8988T (cell line): ENCODE data around the gene MSH3.
"Not testable (repeated sequence)": the region's sequence is repeated elsewhere in the genome, so short reads cannot be mapped to it uniquely, and the experiment has no call there.

Experiments used
- DNase-seq: peaks from one replicate; pipeline ENCODE4 v3.0.0; 2011

The MSH3 gene

DNA sequence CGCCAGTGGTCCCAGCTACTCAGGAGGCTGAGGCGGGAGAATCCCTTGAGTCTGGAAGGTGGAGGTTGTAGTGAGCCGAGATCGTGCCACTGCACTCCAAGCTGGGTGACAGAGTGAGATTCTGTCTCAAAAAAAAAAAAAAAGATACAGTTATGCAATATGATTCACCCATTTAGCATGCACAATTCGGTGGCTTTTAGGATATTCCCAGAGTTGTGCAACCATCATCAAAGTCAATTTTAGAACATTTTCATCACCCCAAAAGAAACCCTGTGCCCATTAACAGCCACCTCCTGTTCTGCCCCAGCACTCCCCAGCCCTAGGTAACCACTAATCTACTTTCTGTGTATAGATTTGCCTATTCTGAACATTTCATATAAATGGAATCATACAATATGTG is 4.7 kb downstream of the MSH3 start:
- DNase-seq: no peak

DNA sequence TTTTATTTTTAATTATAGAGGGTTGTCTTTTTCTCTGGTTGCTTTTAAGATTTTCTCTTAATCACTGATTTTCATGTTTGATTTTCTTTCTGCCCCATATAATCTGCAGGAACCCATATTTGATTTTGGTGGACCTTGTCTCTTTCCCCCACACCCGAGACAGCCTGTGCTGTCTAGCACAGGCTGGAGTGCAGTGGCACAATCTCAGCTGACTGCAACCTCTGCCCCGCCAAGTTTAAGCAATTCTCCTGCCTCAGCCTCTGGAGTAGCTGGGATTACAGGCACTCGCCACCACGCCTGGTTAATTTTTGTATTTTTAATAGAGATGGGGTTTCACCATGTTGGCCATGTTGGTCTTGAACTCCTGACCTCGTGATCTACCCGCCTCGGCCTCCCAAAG is 6.2 kb downstream of the MSH3 start:
- DNase-seq: not testable (repeated sequence)

DNA sequence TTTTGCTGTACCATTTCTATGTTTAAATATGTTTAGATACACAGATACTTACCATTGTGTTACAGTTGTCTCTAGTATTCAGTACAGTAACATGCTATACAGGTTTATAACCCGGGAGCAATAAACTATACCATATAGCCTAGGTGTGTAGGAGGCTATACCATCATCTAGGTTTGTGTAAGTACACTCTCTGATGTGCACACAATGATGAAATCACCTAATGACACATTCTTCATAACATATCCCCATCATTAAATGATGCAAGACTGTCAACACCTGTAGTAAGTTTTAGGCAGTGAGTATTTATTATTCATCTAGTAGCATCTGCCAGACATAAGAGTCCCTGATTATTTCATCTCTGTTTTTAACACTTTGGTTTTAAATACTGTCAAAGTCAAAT is 7.7 kb downstream of the MSH3 start:
- DNase-seq: no peak

DNA sequence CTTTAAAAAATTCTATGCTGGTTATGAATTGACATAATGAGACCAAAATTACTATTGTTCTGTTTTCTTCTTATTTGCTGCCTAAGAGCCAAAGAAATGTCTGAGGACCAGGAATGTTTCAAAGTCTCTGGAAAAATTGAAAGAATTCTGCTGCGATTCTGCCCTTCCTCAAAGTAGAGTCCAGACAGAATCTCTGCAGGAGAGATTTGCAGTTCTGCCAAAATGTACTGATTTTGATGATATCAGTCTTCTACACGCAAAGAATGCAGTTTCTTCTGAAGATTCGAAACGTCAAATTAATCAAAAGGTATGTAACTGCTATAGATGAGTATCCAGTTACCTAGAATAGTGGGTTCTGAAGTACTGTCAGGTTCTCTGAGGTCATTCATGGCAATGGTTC is 10.6 kb downstream of the MSH3 start:
- DNase-seq: no peak

DNA sequence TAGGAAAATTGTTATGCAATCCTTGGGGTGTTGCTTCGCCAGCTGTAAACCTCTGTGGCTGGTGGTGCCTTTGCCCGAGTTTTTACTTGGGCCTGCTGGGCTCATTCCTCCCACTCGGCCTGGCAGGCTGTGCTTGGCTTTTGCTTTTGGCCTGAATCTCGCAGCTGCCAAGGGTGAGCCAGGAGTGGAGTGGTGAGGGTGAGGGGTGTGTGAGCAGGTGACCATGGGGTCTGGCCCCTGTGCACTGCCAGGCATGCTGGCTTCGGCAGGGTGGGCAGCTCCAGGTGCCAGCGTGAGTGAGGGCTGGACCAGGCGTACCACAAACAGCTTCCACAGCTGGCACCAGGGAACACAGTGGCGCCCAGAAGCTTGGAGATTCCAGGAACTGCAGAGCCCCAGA is 12.9 kb downstream of the MSH3 start:
- DNase-seq: no peak

DNA sequence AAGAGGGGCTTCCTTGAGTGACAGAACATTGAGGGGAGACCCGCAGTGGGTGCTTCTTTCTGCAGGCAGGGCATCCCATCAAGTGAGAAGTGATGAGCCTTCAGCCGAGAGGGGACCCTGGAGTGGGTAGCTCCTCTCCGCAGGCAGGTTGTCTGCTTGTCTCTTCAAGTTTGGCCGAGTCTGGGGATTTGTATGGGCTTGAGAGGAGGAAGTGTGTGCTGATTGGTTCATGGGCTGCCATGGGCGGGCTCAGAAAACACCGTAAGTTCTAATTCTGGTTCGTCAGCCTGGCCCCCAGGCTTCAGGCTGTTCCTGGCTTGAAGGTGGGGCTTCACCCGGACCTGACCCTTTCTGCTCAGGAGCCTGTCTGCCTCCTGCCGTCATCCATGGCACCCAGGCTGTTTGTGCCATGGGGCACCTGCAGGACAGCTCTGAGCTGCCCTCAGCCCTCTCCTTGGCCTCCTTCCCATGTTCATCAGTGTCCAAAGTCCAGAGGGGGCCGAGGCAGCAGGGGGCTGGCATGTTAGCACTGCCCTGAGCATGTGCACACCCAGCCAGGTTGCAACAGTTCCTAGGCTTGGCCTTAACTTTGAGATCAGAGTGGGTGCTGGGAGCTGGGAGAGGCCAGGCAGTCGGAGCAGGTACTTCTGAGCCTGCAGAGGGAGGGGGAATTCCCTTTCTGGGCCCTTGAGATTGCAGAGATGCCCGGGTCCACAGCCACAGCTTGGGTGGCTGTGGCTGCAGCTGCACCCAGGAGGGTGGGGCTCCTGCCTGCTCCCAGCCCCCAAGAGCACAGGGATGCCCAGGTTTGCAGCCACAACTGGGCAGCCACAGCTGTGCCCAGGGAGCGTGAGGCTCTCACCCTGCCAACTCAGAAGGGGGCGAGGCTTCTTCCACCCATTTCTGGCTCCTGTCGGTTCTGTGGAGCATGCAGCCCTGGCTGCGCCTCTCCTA is 13.8 kb downstream of the MSH3 start:
- no peak for DNase-seq

DNA sequence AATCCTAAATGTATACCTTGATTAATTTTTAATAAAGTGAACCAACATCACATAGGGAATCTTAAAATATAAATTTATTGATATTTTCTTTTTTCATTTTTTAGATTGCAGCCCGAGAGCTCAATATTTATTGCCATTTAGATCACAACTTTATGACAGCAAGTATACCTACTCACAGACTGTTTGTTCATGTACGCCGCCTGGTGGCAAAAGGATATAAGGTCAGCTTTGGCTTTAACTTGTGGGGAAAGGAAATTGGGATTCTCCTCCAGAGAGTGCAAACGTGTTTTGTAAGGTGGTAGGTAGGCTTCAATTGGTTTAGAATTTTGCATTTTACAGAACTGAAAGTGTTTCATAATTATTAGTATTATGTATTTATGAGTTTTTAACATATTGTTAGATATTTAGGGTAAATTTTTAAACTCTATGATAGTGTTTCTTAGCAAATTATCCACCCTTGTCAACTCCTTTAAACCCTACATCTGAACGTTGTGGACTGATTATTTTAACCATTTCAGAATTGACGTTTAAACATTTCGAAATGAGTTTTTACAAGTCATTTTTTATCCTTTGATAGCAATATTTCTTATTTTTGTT is 17.8 kb downstream of the MSH3 start:
- DNase-seq: no peak

DNA sequence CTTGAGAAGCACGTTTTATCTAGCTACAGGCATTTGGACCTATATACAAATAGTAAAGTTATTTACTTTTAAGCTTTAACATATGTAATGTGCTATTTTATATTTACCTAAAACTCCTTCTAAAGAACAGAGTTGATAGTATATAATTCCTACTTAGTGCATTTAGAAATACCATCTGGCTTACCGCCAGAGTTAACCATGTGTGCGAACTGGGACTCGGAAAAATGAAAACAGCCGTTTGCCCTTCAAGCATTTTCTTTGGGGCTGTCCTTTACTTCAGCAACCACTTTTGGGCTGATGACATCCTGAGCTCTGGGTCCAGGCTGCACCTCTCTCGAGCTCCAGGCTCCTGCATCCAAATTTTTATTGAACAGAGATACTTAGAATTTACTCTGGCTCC is 22.3 kb downstream of the MSH3 start:
- DNase-seq: no peak

DNA sequence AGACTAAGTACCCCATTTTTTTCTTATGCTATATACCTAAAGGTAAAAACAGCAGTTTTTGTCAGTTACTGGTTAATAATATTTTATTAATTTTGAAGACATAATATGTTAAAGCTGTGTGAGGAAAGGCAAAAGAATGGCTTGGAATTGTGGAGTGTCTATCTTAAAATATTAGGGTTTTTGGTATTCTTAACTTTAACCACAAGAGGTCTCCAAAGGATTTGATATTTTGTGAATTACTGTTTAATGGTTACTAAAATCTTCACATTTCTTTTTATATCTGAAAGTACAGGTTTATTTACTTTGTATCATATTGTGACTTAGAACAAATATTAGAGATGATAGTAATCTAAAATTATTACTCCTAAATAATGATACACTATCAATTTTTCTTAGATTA is 32.3 kb downstream of the MSH3 start:
- no peak for DNase-seq

DNA sequence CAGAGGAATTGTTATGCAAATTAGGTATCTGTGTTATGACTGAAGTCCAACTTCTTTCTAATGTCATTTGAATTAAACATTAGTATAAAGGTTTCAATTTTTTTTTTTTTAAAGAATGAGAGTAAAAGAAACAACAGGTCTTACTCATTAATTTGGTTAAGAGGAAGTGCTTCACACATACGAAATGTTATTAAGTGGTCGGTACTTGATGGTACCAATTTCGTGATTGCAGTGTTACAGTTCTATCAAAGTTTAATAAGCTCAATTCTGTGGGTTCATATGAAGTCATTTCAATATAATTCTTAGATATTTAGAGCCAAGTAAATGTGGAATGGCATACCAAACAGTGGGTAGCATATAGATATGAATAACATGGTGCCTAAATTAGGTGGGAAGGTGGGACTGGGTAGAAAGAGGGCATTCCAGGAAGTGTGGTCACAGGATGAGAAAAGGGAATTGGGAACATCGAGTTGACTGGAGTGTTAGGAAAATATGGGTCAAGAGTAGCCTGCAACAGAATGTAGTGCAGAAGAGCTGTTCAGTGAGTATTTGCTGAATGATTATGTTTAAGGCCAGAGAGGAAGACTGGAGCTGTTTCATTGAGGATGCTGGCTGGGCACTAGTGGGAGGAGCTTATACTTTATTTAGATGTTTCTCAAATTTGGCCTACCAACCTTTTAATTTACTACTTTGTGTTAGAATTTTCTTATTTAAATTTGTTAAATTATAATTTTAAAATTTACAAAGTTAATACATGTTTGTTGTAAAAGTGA is 34.4 kb downstream of the MSH3 start:
- no peak for DNase-seq

DNA sequence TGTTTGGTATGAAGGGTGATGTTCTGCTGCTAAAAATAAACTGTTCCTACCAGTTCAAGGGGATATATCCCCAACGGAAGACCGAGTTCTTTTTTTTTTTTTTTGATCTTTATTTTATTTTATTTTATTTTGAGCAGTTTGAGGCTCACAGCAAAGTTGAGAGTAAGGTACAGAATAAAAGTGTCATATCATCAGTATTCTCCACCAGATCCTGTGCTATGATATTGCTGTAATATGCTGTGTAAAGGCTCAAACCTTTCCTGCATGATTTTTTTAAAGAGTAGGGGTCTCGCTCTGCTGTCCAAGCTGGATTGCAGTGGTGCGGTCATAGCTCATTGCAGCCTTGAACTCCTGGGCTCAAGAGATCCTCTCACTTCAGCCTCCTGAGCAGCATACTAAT is 35.2 kb downstream of the MSH3 start:
- no peak for DNase-seq

DNA sequence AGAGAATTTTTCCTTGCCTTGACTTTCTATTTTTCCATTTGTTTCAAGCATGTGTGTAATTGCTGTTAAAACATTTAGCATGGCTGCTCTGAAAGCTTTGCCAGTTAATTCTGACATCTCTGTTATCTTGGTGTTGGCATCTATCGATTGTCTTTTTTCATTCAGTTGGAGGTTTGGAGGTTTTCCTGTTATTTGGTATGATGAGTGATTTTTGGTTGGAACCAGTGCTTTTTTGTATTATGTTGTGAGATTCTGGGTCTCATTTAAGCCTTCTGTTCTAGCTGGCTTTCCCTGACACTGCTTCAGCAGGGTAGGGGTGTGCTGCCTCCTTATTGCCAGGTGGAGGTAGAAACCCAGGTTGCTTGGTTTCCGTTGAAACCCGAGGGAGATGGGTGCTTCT is 41.2 kb downstream of the MSH3 start:
- DNase-seq: no peak

DNA sequence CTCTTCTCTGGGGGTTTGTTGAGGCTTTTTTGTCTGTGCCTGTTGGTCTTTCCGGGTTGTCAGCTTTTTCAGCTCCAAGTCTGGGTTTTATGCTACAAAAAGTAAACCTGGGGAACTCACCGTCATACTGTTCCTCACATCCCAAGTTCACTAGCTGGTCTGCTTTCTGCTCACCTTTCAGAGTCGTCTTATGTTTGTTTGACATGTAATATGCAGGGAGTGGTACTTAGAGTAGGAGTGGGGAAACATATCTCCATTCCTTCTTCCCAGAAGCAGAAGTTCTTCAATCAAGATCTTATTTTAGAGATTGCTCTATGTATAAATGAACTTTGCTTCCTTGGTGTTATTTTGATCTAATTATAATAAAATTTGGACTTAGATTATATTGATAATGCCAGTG is 42.0 kb downstream of the MSH3 start:
- DNase-seq: no peak

DNA sequence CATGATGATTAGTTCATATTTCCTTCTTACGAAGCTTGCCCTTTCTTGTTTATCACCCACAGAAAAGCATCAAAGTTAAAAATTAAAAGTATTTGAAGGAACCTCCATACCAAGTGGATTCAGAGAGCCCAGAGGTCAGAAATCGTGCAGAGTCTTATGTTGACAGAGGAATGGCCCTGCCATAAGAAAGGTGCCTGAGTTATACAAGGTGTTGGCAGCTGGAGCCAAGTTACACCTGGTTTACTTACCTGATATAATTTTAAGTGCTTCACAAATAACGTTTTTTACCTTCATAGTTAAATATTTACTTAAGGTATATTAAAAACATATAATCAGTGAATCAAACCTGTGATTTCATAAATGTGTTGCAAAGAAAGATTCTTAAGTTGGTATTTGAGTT is 42.6 kb downstream of the MSH3 start:
- no peak for DNase-seq

DNA sequence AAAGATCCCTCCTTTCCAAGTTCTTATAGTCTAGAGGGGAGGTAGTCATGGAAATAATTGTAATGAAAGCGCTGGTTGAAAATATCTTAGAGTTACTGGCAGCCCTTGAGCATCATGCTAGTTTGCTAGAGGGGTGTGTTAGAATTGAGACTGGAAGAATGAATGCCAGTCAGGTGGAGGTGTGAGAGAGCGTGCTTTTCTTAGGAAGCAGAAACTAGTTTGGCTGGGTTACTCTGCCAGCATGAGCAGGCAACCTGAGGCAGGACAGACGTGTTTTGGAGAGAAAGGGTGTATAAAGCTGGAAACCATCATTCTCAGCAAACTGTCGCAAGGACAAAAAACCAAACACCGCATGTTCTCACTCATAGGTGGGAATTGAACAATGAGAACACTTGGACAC is 43.9 kb downstream of the MSH3 start:
- DNase-seq: no peak

DNA sequence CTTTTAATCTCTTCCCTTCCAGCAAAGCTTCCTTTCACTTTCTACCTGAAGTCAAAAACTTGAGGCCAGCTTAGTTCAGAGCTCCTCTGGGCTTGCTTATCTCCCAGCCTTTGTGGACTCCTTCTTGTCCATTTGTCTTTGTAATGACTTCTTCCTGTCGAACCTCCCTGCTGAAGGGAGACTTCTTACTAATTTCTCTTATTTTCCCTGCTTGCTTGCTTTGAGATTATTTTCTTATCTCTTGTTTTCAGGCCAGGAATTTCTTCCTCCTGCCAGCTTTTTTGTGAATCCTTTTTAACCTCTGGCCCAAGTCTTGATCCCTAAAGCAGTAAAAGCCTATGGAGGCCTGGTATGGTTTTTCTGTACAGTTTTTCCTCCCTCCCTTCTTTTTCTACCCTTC is 47.1 kb downstream of the MSH3 start:
- DNase-seq: no peak

DNA sequence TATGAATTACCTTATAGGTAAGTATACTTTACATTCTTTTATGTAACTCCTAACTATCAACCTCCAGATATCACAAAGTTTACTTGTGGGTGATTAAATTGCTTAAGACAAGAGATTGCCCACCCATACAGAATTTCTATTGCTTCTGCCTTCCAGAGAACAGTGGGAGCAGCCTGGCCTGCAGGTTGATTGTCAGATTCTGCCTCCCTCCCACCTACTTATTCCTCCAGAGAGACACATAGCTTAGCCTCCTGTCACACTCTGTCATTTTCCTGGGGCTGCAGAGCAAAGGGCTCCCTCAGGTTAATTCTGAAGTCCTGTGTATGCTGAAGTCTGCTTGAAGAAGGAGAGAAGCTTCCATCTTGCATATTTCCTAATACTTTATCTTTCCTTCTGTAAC is 48.8 kb downstream of the MSH3 start:
- no peak for DNase-seq

DNA sequence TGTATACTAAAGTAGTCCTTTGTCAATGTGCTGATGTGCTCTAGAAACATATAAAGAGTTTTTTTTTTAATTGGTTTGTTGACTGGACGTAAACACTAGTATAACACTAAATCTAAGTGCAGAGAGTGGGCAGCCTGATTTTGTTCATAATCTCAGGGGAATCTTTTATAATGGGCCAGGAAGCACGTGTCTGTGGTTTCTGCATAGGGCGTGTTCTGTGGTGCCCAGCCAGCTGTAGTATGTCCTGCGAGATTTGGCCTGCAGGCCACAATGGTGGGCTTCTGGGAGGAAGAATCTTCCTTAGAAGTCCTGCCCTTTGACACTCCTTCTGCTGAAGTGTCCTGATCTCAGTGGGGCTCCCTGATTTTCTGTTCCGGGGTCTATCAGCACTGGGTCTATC is 49.3 kb downstream of the MSH3 start:
- no peak for DNase-seq

DNA sequence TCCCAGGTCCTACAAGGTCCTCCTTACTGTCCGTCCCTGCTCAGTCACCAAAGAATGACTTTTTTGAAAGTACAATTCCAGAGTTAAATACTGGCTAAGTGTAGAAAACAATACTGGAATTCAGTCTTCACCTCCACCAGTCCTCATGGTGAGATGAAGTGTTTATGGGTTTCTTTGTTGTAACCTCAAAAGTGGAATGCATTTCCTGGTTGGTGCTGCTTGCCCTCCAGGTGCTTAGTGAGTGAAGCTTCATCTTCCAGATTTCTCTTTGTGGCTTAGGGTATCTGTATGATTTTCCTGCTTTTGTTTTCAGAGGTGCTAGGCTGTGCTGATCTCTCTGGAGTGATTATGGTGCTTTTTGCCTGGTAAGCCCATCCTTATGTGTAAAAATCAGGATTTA is 49.8 kb downstream of the MSH3 start:
- DNase-seq: no peak

DNA sequence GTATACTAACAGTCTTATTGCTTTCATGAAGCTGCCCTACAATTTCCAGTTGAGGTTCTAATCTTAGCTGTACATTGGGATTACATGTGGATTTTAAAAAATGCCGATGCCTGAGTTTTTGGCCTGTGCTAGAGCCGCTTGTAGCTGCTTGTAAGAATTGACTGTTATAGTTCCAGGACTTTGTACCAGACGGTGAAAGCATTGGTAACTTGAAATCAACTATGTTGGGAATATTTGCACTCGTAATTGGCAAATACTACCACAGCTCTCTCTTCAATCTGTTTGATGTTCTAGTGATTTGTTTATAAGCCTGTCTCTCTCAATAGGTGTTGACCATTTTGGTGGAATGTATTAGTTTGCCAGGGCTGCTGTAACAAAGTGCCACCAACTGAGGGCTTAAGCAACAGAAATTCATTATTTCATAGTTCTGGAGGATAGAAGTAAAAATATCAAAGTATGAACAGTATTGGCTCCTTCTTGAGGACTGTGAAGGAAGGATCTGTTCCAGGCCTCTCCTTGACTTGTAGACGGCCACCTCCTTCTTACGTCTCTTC is 50.8 kb downstream of the MSH3 start:
- DNase-seq: no peak

DNA sequence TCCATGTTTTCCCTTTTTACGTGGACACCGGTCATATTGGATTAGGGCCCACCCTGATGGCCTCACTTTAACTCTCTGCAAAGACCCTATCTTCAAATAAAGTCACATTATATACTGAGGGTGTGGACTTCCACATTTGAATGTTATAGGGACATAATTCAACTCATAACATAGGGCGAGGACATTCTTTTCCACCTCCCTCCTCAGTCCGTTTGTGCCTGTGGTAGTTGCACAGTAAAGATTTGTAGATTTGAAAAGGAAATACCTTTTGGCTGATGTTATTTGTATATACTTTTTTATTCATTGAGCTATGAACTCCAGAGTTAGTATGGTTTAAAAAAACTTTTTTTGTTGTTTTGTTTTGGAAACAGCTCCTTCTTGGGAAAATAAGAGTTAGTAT is 51.3 kb downstream of the MSH3 start:
- no peak for DNase-seq

DNA sequence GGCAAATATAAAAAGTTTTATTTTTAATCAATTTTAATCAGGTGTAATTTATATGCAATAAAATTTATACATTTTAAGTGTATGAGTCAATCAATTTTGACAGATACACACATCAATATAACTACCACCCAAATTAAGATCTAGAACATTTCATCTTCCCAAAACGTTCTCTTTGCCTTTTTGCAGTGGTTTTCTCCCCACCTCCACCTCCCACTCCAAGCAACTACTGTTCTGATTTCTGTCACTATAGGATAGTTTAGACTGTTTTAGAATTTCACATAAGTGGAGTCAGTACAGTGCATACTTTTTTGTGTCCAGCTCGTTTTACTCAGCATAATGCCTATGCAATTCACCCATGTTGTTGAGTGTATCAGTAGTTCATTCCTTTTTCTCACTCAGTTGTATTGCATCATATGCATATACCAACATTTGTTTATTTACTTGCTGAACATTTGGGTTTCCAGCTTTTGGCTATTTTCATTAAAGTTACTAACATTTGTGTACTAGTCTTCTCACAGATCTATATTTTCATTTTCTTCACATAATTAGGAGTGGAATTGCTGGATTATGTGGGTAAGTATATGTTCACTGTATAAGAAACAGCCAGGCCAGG is 52.5 kb downstream of the MSH3 start:
- DNase-seq: no peak

DNA sequence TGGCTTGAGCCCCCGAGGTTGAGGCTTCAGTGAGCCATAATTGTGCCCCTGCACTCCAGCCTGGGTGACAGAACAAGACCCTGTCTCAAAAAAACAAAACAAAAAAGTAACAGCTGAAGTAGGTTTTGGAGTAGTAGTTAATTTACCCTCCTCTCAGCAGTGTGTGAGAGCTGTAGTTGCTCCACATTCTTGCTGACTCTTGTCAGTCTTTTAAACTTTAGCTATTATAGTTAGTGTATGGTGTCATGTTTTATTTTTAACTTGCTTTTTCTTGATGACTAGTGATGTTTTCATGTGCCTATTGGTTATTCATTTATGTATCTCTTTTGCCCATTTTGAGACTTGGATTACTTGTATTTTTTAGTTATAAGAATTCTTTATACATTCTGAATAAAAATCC is 53.2 kb downstream of the MSH3 start:
- no peak for DNase-seq
